HG02884 (cell line): ENCODE data around the gene HBA2.
"Not testable (repeated sequence)": the region's sequence is repeated elsewhere in the genome, so short reads cannot be mapped to it uniquely, and the experiment has no call there.

Source experiments
- ATAC-seq: cut with Tn5 transposase; IDR thresholded peaks from one replicate; pipeline ENCODE4 v1.9.1; 2021; ENCODE audit warnings: mild to moderate bottlenecking, moderate library complexity; ENCODE audit not compliant: unreplicated experiment

Gene HBA2

GRCh38 chr16:172374-172941, at the start of gene HBA2:
HBA2 (plus strand) TSS chr16:172876; CDS start chr16:172913, 37 bp downstream.
- not testable (repeated sequence) for ATAC-seq

GRCh38 chr16:123558-124350, 48.9 kb upstream of the HBA2 start:
- ATAC-seq, result not testable (repeated sequence)

- ATAC-seq, result no peak
Measured at GRCh38 chr16:125011-125410, 47.7 kb upstream of the HBA2 start.

GRCh38 chr16:129075-129474, 43.6 kb upstream of the HBA2 start:
- ATAC-seq, result no peak

GRCh38 chr16:130533-131173, 42.0 kb upstream of the HBA2 start:
- ATAC-seq, result no peak

GRCh38 chr16:132120-132519, 40.6 kb upstream of the HBA2 start:
- ATAC-seq, result no peak

- ATAC-seq, result no peak
Measured at GRCh38 chr16:133716-134115, 39.0 kb upstream of the HBA2 start.

GRCh38 chr16:138049-138417, 34.6 kb upstream of the HBA2 start:
- ATAC-seq, result no peak

GRCh38 chr16:140175-140857, 32.4 kb upstream of the HBA2 start:
- no peak for ATAC-seq

- no peak for ATAC-seq
Measured at GRCh38 chr16:142405-142967, 30.2 kb upstream of the HBA2 start.

GRCh38 chr16:143047-143446, 29.6 kb upstream of the HBA2 start:
- ATAC-seq, result no peak

GRCh38 chr16:143456-143855, 29.2 kb upstream of the HBA2 start:
- ATAC-seq, result no peak

- ATAC-seq, result no peak
Measured at GRCh38 chr16:144797-145252, 27.9 kb upstream of the HBA2 start.

GRCh38 chr16:146646-147045, 26.0 kb upstream of the HBA2 start:
- ATAC-seq, result no peak

- ATAC-seq, result no peak
Measured at GRCh38 chr16:149024-149660, 23.5 kb upstream of the HBA2 start.

GRCh38 chr16:152141-153128, 20.2 kb upstream of the HBA2 start, which contains the start of gene HBZ:
HBZ (plus strand) TSS chr16:152644; CDS start chr16:152910, 266 bp downstream.
- ATAC-seq, result no peak

GRCh38 chr16:153129-153521, 19.6 kb upstream of the HBA2 start:
- ATAC-seq, result not testable (repeated sequence)

- not testable (repeated sequence) for ATAC-seq
Measured at GRCh38 chr16:153550-154216, 19.0 kb upstream of the HBA2 start.
